SK-N-SH treated with all-trans-retinoic acid at 6 μM for 48 hours (cell line): ENCODE results near the gene CRYL1.

Source experiments
- ATAC-seq: fragments of 200-7000 bp; cut with Tn5 transposase; 3 replicates; pipeline ENCODE4 v1.9.1; 2020; ENCODE audit warnings: mild to moderate bottlenecking, moderate library complexity
- ARNTL ChIP-seq: fragments of 450-650 bp; formaldehyde crosslinking; IDR thresholded peaks from 2 replicates; pipeline ENCODE4 v1.5.0; 2020; ENCODE audit warnings: low read depth, mild to moderate bottlenecking, moderate library complexity, borderline replicate concordance
- BACH2 ChIP-seq: fragments of 250-450 bp; sonication (Bioruptor Pico); IDR thresholded peaks from 2 replicates; pipeline ENCODE4 v1.9.0; 2021; ENCODE audit warnings: mild to moderate bottlenecking, borderline replicate concordance
- CREB5 ChIP-seq: fragments of 250-450 bp; sonication (Bioruptor Pico); IDR thresholded peaks from 2 replicates; pipeline ENCODE4 v1.5.1; 2020; ENCODE audit warnings: low read depth, mild to moderate bottlenecking, moderate library complexity
- CSDC2 ChIP-seq: fragments of 250-450 bp; sonication (Bioruptor Pico); IDR thresholded peaks from 2 replicates; pipeline ENCODE4 v1.5.0; 2020; ENCODE audit warnings: mild to moderate bottlenecking, moderate library complexity
- ESRRG ChIP-seq: fragments of 250-450 bp; sonication (Bioruptor Pico); IDR thresholded peaks from 2 replicates; pipeline ENCODE4 v1.6.1; 2021; ENCODE audit warnings: mild to moderate bottlenecking
- GLIS3 ChIP-seq: fragments of 250-450 bp; sonication (Bioruptor Pico); IDR thresholded peaks from 2 replicates; pipeline ENCODE4 v1.5.0; 2020; ENCODE audit warnings: mild to moderate bottlenecking, moderate library complexity
- ISL1 ChIP-seq: fragments of 250-450 bp; sonication (Bioruptor Pico); IDR thresholded peaks from 2 replicates; pipeline ENCODE4 v2.1.2; 2022; ENCODE audit warnings: mild to moderate bottlenecking, moderate library complexity
- OSR1 ChIP-seq: fragments of 250-450 bp; sonication (Bioruptor Pico); IDR thresholded peaks from 2 replicates; pipeline ENCODE4 v1.8.0; 2022; ENCODE audit warnings: moderate library complexity, mild to moderate bottlenecking, inconsistent platforms
- POU6F1 ChIP-seq: fragments of 250-450 bp; sonication (Bioruptor Pico); IDR thresholded peaks from 2 replicates; pipeline ENCODE4 v1.8.0; 2021; ENCODE audit warnings: low read depth, mild to moderate bottlenecking, moderate library complexity, borderline replicate concordance
- PPARA ChIP-seq: fragments of 250-450 bp; sonication (Bioruptor Pico); IDR thresholded peaks from 2 replicates; pipeline ENCODE4 v1.5.0; 2020; ENCODE audit warnings: mild to moderate bottlenecking, borderline replicate concordance
- RARB ChIP-seq: fragments of 250-450 bp; sonication (Bioruptor Pico); IDR thresholded peaks from 2 replicates; pipeline ENCODE4 v1.8.0; 2021; ENCODE audit warnings: mild to moderate bottlenecking, moderate library complexity
- SNAI2 ChIP-seq: fragments of 250-450 bp; sonication (Bioruptor Pico); IDR thresholded peaks from 2 replicates; pipeline ENCODE4 v1.5.0; 2020; ENCODE audit warnings: mild to moderate bottlenecking, moderate library complexity
- TCF4 ChIP-seq: fragments of 250-450 bp; sonication (Bioruptor Pico); IDR thresholded peaks from 2 replicates; pipeline ENCODE4 v1.8.0; 2021; ENCODE audit warnings: mild to moderate bottlenecking, moderate library complexity, borderline replicate concordance
- ZC3H10 ChIP-seq: fragments of 250-450 bp; sonication (Bioruptor Pico); IDR thresholded peaks from 2 replicates; pipeline ENCODE4 v1.5.1; 2021; ENCODE audit warnings: mild to moderate bottlenecking, moderate library complexity
- ZFP3 ChIP-seq: fragments of 250-450 bp; sonication (Bioruptor Pico); IDR thresholded peaks from 2 replicates; pipeline ENCODE4 v1.5.0; 2020; ENCODE audit warnings: mild to moderate bottlenecking, moderate library complexity
- ZNF565 ChIP-seq: fragments of 450-650 bp; formaldehyde crosslinking; conservative IDR thresholded peaks from 2 replicates; pipeline ENCODE4 v1.5.0; 2020; ENCODE audit warnings: low read depth, mild to moderate bottlenecking, moderate library complexity
- ZNF70 ChIP-seq: fragments of 450-650 bp; formaldehyde crosslinking; IDR thresholded peaks from 2 replicates; pipeline ENCODE4 v1.5.0; 2020; ENCODE audit warnings: mild to moderate bottlenecking, moderate library complexity
- ZNF8 ChIP-seq: fragments of 450-650 bp; formaldehyde crosslinking; IDR thresholded peaks from 2 replicates; pipeline ENCODE4 v1.5.0; 2020; ENCODE audit warnings: mild to moderate bottlenecking, moderate library complexity
- TF ChIP-seq, protein P1 (sequence below): fragments of 250-450 bp; sonication (Bioruptor Pico); IDR thresholded peaks from 2 replicates; pipeline ENCODE4 v1.5.1; 2021; ENCODE audit warnings: mild to moderate bottlenecking, moderate library complexity
- TF ChIP-seq, protein P2 (sequence below): fragments of 250-450 bp; sonication (Bioruptor Pico); IDR thresholded peaks from 2 replicates; pipeline ENCODE4 v1.8.0; 2020; ENCODE audit warnings: mild to moderate bottlenecking, moderate library complexity, borderline replicate concordance
- TF ChIP-seq, protein P3 (sequence below): fragments of 250-450 bp; sonication (Bioruptor Pico); IDR thresholded peaks from 2 replicates; pipeline ENCODE4 v1.5.0; 2020; ENCODE audit warnings: mild to moderate bottlenecking, moderate library complexity

The CRYL1 gene

GRCh38 chr13:20451397-20451796 is 74.3 kb downstream of the CRYL1 start:
- ATAC-seq = no peak
- no peak for TF ChIP-seq BACH2 (CRISPR knock-in tag)
- no peak for TF ChIP-seq ZNF565 (CRISPR knock-in tag)
- TF ChIP-seq CREB5 (CRISPR knock-in tag) = no peak
- TF ChIP-seq ESRRG (CRISPR knock-in tag) = no peak
- TF ChIP-seq, all 23 proteins: peak for 0

DNA sequence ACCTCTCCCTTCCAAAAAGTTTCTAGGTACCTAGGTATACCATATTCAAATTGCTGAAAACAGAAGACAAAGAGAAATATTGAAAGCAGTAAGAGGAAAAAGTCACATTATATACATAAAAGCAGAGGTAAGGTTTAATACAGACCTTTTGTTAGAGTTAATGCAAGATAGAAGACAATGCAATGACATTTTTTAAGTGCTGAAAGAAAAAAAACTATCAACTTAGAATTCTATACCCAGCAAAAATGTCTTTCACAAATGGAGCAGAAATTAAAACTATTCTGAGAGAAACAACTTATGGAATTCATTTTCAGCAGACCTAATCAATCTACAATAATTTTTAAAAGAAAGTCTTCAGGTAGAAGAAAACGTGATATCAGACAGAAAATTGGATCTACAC is 77.2 kb downstream of the CRYL1 start:
- TF ChIP-seq POU6F1 (no peak), PPARA (no peak), ARNTL (CRISPR knock-in tag) (no peak), ZNF565 (CRISPR knock-in tag) (no peak)
- TF ChIP-seq, protein P1, sequence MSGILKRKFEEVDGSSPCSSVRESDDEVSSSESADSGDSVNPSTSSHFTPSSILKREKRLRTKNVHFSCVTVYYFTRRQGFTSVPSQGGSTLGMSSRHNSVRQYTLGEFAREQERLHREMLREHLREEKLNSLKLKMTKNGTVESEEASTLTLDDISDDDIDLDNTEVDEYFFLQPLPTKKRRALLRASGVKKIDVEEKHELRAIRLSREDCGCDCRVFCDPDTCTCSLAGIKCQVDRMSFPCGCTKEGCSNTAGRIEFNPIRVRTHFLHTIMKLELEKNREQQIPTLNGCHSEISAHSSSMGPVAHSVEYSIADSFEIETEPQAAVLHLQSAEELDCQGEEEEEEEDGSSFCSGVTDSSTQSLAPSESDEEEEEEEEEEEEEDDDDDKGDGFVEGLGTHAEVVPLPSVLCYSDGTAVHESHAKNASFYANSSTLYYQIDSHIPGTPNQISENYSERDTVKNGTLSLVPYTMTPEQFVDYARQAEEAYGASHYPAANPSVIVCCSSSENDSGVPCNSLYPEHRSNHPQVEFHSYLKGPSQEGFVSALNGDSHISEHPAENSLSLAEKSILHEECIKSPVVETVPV = no peak
- no peak for ATAC-seq

GRCh38 chr13:20446900-20447299 is 78.8 kb downstream of the CRYL1 start:
- no peak for ATAC-seq
- TF ChIP-seq GLIS3 (CRISPR knock-in tag) = no peak
- no peak for TF ChIP-seq ZC3H10 (CRISPR knock-in tag)
- no peak for TF ChIP-seq ZNF70 (CRISPR knock-in tag)
- TF ChIP-seq, protein P1 = no peak
- no peak for TF ChIP-seq ARNTL (CRISPR knock-in tag)
- no peak for TF ChIP-seq ZFP3 (CRISPR knock-in tag)
- TF ChIP-seq CSDC2 = no peak
- no peak for TF ChIP-seq SNAI2 (CRISPR knock-in tag)
- no peak for TF ChIP-seq BACH2 (CRISPR knock-in tag)
- TF ChIP-seq OSR1 (CRISPR knock-in tag) = no peak
- no peak for TF ChIP-seq PPARA
- no peak for TF ChIP-seq ISL1
- TF ChIP-seq RARB (CRISPR knock-in tag) = no peak
- TF ChIP-seq, all 23 proteins: peak for 0

DNA sequence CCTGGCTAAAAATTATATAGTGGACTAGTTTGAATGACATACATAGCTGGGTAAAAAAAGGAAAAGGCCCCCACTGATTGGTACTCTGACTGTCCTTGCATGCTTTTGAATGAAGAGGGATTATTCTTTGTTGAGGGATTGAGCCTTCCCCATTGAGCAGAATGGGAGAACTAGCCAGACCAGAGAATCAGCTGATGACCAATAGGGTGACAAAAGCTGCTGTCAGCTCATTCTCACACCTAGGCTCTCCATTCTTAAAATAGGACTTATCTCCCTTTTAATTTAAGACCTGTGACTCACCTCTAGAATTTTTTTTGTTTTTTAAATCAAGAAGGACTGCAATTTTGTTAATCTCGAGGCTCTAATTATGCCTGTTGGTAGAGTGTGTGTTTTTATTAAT is 79.3 kb downstream of the CRYL1 start:
- TF ChIP-seq, protein P2, sequence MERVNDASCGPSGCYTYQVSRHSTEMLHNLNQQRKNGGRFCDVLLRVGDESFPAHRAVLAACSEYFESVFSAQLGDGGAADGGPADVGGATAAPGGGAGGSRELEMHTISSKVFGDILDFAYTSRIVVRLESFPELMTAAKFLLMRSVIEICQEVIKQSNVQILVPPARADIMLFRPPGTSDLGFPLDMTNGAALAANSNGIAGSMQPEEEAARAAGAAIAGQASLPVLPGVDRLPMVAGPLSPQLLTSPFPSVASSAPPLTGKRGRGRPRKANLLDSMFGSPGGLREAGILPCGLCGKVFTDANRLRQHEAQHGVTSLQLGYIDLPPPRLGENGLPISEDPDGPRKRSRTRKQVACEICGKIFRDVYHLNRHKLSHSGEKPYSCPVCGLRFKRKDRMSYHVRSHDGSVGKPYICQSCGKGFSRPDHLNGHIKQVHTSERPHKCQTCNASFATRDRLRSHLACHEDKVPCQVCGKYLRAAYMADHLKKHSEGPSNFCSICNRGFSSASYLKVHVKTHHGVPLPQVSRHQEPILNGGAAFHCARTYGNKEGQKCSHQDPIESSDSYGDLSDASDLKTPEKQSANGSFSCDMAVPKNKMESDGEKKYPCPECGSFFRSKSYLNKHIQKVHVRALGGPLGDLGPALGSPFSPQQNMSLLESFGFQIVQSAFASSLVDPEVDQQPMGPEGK (CRISPR knock-in tag) = no peak
- TF ChIP-seq OSR1 (CRISPR knock-in tag) = no peak
- TF ChIP-seq, protein P3, sequence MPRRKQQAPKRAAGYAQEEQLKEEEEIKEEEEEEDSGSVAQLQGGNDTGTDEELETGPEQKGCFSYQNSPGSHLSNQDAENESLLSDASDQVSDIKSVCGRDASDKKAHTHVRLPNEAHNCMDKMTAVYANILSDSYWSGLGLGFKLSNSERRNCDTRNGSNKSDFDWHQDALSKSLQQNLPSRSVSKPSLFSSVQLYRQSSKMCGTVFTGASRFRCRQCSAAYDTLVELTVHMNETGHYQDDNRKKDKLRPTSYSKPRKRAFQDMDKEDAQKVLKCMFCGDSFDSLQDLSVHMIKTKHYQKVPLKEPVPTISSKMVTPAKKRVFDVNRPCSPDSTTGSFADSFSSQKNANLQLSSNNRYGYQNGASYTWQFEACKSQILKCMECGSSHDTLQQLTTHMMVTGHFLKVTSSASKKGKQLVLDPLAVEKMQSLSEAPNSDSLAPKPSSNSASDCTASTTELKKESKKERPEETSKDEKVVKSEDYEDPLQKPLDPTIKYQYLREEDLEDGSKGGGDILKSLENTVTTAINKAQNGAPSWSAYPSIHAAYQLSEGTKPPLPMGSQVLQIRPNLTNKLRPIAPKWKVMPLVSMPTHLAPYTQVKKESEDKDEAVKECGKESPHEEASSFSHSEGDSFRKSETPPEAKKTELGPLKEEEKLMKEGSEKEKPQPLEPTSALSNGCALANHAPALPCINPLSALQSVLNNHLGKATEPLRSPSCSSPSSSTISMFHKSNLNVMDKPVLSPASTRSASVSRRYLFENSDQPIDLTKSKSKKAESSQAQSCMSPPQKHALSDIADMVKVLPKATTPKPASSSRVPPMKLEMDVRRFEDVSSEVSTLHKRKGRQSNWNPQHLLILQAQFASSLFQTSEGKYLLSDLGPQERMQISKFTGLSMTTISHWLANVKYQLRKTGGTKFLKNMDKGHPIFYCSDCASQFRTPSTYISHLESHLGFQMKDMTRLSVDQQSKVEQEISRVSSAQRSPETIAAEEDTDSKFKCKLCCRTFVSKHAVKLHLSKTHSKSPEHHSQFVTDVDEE (CRISPR knock-in tag) = no peak
- no peak for TF ChIP-seq ZC3H10 (CRISPR knock-in tag)
- TF ChIP-seq SNAI2 (CRISPR knock-in tag) = no peak
- no peak for TF ChIP-seq PPARA
- TF ChIP-seq GLIS3 (CRISPR knock-in tag) = no peak
- TF ChIP-seq ZNF70 (CRISPR knock-in tag) = no peak
- TF ChIP-seq, protein P1 = no peak
- no peak for TF ChIP-seq TCF4 (CRISPR knock-in tag)
- no peak for TF ChIP-seq ZNF8
- no peak for TF ChIP-seq ISL1
- no peak for TF ChIP-seq ZFP3 (CRISPR knock-in tag)
- no peak for TF ChIP-seq ARNTL (CRISPR knock-in tag)
- no peak for TF ChIP-seq ZNF565 (CRISPR knock-in tag)
- TF ChIP-seq CREB5 (CRISPR knock-in tag) = no peak
- TF ChIP-seq RARB (CRISPR knock-in tag) = no peak
- ATAC-seq = no peak
